Measurements from ENCODE around the gene UBE2Z. TPM values are rescaled to one million over a fixed set of nuclear protein-coding genes. Genes with fewer than 3 reads are reported as not detected.

Gene UBE2Z
- total and polyA plus RNA-seq, 2 donors (not counting 3 experiments of a cell fraction or from before 2014, with no cell fraction given), result 104 to 117 TPM

DNA sequence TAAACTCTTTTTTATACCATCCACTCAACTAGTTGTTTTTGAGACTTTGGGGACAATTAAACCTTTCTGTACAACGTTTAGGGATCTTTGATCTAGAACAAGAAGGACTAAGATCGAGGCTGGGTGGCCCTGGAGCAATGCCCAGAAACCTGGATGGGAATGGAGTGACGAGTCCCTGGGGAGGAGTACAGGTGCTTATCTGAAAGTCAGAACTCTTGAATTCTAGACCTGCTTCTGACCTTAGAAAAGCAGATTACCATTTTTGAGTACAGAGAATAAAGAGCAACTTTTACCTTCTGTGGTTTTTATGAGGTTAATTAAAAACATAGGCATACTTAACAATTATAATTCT lies 17.8 kb downstream of the UBE2Z start:
- H3K9me3 ChIP-seq (replicated peaks; ENCODE audit: control insufficient read depth, insufficient read depth, low read length), result no peaks in the 10 kb centered on the region

More for the DNA sequence above, 17.8 kb downstream of the UBE2Z start:
- CTCF ChIA-PET, result interaction anchor here (0.5 to 5.2 kb wide), 3 partner anchors 10 to 106 kb away, joined by 3 to 25 read pairs (median 3); no protein-coding TSS in a partner anchor
- Histone ChIP-seq H3K9ac (replicated peaks; ENCODE audit: extremely low read depth, insufficient read depth, low read length) (no peak overlapping the region), H3K4me1 (ENCODE audit: control insufficient read depth, extremely low read depth, insufficient read depth, low read length) (peaks cover 3% of the 10 kb centered on the region), H3K79me2 (ENCODE audit: control insufficient read depth, insufficient read depth, low read length) (peaks cover 2% of the 10 kb centered on the region), H3K4me3 (replicated peaks in 1 of 3; ENCODE audit: insufficient read depth in 1 of 3, low read depth in 1 of 3, low read length in 3 of 3) (no peak overlapping the region), H3K27me3 (ENCODE audit: control insufficient read depth in 2 of 2, insufficient read depth in 2 of 2, low read length in 2 of 2) (no peaks in the 10 kb centered on the region), H3K9me1 (replicated peaks; ENCODE audit: control insufficient read depth, extremely low read depth, insufficient read depth, low read length) (no peaks in the 10 kb centered on the region), H3K27ac (ENCODE audit: insufficient read depth, low read depth, low read length) (no peak overlapping the region), H3K4me2 (ENCODE audit: insufficient read depth, low read length) (no peak overlapping the region), H4K20me1 (replicated peaks; ENCODE audit: control insufficient read depth, extremely low read depth, insufficient read depth, low read length) (peaks cover 3% of the 10 kb centered on the region), H2AFZ (ENCODE audit: low read depth, low read length) (no peak overlapping the region), H3K36me3 (ENCODE audit: control insufficient read depth in 2 of 2, extremely low read depth in 1 of 2, insufficient read depth in 2 of 2, low read length in 2 of 2) (peaks cover 44 to 57% of the 10 kb centered on the region in 2 experiments)
- TF ChIP-seq POLR2AphosphoS5 (IDR thresholded peaks at IDR 0.05; ENCODE audit: insufficient read depth, low read depth, low read length) (no peak), GATA2 (IDR thresholded peaks at IDR 0.05; ENCODE audit: insufficient read depth, insufficient read length, low read depth, low read length) (no peak), JUN (IDR thresholded peaks at IDR 0.05; ENCODE audit: borderline replicate concordance, insufficient read depth, insufficient read length, low read depth) (no peak), FOS (IDR thresholded peaks at IDR 0.05; ENCODE audit: borderline replicate concordance, insufficient read depth, low read length) (no peak), EZH2 (IDR thresholded peaks at IDR 0.05; ENCODE audit: borderline replicate concordance, low read depth, low read length, severe bottlenecking) (no peak), MYC (IDR thresholded peaks at IDR 0.05; ENCODE audit: low read depth, low read length) (no peak), POLR2A (IDR thresholded peaks at IDR 0.05; ENCODE audit: low read depth, low read length) (no peak)
- TF ChIP-seq, protein P1, sequence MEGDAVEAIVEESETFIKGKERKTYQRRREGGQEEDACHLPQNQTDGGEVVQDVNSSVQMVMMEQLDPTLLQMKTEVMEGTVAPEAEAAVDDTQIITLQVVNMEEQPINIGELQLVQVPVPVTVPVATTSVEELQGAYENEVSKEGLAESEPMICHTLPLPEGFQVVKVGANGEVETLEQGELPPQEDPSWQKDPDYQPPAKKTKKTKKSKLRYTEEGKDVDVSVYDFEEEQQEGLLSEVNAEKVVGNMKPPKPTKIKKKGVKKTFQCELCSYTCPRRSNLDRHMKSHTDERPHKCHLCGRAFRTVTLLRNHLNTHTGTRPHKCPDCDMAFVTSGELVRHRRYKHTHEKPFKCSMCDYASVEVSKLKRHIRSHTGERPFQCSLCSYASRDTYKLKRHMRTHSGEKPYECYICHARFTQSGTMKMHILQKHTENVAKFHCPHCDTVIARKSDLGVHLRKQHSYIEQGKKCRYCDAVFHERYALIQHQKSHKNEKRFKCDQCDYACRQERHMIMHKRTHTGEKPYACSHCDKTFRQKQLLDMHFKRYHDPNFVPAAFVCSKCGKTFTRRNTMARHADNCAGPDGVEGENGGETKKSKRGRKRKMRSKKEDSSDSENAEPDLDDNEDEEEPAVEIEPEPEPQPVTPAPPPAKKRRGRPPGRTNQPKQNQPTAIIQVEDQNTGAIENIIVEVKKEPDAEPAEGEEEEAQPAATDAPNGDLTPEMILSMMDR (IDR thresholded peaks at IDR 0.05; ENCODE audit: extremely low read depth in 1 of 2, insufficient read depth in 1 of 2, low read depth in 1 of 2, low read length in 2 of 2), result no peak
- TF ChIP-seq, protein P2, sequence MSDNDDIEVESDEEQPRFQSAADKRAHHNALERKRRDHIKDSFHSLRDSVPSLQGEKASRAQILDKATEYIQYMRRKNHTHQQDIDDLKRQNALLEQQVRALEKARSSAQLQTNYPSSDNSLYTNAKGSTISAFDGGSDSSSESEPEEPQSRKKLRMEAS (IDR thresholded peaks at IDR 0.05; ENCODE audit: insufficient read depth, insufficient read length), result no peak
- BruUV-seq (replicated peaks), result no TSS peak
- dilution Hi-C loops (cut with MboI; ENCODE audit: extremely low pct_ligation_motif_present, low sequenced_read_pairs), result no loop called here
- intact Hi-C loops (cut with micrococcal nuclease), result no loop called here
- DNase-seq (ENCODE audit: low read depth, low spot score), result no peak
- no peak for FAIRE-seq
- POLR2A ChIA-PET, result no interaction called here

All from endothelial cell of umbilical vein (primary cell).